ENCODE results near the gene ADA. TPM values are rescaled to one million over a fixed set of nuclear protein-coding genes. Genes with fewer than 3 reads are reported as not detected.

ADA gene
- total and polyA plus RNA-seq, 2 of the 13 experiments (the other 11 are each of a cell fraction or from before 2014, with no cell fraction given): 2.5 to 11.3 TPM

DNA sequence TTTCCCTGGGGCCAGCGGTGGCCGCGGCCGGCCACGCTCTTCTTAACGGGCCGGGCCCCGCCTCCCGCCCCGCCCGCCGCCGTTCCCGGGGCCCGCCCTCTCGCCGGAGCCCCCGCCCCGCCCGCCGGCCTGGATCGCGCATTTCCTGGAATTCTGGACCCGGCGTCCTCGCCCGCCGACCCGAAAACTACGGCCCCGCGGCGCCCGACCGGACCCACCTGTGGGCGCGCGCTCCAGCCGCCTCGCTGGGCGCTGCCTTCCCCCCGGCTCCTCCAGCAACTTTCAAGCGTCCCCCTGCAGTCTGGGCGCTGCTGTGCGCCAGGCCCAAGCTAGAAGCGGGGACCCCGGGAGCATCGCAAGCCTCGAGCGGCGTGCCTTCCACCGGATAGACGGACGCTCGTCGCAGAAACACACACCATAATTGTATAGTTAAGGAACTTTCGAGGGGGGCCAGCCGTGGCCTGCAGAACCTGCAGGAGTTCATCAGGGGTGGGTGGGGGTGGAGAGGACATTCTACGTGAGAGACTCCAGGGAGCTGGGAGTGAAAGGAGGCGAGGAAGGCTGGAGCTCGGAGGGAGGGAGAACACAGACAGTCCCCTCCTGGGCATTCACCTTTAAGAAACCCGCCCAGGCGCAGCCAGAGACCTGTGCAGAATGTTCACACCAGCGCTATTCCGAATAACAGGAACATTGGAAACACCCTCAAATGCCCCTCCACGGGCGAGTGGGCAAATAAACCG, at the start of gene ADA (continued):
- no peak for TF ChIP-seq GPN1 (CRISPR knock-in tag; IDR thresholded peaks at IDR 0.05; ENCODE audit: borderline replicate concordance)
- TF ChIP-seq MEIS2 (CRISPR knock-in tag; IDR thresholded peaks at IDR 0.05): no peak
- no peak for TF ChIP-seq NCOA5 (CRISPR knock-in tag; IDR thresholded peaks at IDR 0.05)
- TF ChIP-seq, protein P1, sequence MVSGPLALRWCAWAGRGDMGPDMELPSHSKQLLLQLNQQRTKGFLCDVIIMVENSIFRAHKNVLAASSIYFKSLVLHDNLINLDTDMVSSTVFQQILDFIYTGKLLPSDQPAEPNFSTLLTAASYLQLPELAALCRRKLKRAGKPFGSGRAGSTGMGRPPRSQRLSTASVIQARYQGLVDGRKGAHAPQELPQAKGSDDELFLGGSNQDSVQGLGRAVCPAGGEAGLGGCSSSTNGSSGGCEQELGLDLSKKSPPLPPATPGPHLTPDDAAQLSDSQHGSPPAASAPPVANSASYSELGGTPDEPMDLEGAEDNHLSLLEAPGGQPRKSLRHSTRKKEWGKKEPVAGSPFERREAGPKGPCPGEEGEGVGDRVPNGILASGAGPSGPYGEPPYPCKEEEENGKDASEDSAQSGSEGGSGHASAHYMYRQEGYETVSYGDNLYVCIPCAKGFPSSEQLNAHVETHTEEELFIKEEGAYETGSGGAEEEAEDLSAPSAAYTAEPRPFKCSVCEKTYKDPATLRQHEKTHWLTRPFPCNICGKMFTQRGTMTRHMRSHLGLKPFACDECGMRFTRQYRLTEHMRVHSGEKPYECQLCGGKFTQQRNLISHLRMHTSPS (CRISPR knock-in tag; IDR thresholded peaks at IDR 0.05; ENCODE audit: low read depth): no peak
- TF ChIP-seq ZNF44 (CRISPR knock-in tag; IDR thresholded peaks at IDR 0.05): no peak
- no peak for TF ChIP-seq NFKB2 (CRISPR knock-in tag; IDR thresholded peaks at IDR 0.05; ENCODE audit: borderline replicate concordance)
- TF ChIP-seq, protein P2, sequence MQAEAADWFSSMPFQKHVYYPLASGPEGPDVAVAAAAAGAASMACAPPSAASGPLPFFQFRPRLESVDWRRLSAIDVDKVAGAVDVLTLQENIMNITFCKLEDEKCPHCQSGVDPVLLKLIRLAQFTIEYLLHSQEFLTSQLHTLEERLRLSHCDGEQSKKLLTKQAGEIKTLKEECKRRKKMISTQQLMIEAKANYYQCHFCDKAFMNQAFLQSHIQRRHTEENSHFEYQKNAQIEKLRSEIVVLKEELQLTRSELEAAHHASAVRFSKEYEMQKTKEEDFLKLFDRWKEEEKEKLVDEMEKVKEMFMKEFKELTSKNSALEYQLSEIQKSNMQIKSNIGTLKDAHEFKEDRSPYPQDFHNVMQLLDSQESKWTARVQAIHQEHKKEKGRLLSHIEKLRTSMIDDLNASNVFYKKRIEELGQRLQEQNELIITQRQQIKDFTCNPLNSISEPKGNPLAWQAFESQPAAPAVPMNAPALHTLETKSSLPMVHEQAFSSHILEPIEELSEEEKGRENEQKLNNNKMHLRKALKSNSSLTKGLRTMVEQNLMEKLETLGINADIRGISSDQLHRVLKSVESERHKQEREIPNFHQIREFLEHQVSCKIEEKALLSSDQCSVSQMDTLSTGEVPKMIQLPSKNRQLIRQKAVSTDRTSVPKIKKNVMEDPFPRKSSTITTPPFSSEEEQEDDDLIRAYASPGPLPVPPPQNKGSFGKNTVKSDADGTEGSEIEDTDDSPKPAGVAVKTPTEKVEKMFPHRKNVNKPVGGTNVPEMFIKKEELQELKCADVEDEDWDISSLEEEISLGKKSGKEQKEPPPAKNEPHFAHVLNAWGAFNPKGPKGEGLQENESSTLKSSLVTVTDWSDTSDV (CRISPR knock-in tag; IDR thresholded peaks at IDR 0.05): no peak; the same call in 1 of the 2 replicates
- TF ChIP-seq JUND (CRISPR knock-in tag; IDR thresholded peaks at IDR 0.05): no peak
- no peak; the same call in 1 of the 2 replicates for TF ChIP-seq ISL2 (CRISPR knock-in tag; IDR thresholded peaks at IDR 0.05)
- TF ChIP-seq ZNF24 (IDR thresholded peaks at IDR 0.05): no peak
- no peak for TF ChIP-seq ZBTB42 (CRISPR knock-in tag; IDR thresholded peaks at IDR 0.05)
- no peak for TF ChIP-seq SSRP1 (CRISPR knock-in tag; IDR thresholded peaks at IDR 0.05)
- TF ChIP-seq BORCS8-MEF2B (CRISPR knock-in tag; IDR thresholded peaks at IDR 0.05): peak; percentile 80; the same call in 1 of the 2 replicates
- TF ChIP-seq ZNF768 (CRISPR knock-in tag; IDR thresholded peaks at IDR 0.05): peak; percentile 42; the same call in 1 of the 2 replicates
- peak; percentile 31; the same call in 1 of the 2 replicates for TF ChIP-seq ZNF280D (CRISPR knock-in tag; IDR thresholded peaks at IDR 0.05)
- no peak for TF ChIP-seq EED (CRISPR knock-in tag; IDR thresholded peaks at IDR 0.05)
- TF ChIP-seq TBX3 (IDR thresholded peaks at IDR 0.05; ENCODE audit: borderline replicate concordance): no peak
- TF ChIP-seq, protein P3, sequence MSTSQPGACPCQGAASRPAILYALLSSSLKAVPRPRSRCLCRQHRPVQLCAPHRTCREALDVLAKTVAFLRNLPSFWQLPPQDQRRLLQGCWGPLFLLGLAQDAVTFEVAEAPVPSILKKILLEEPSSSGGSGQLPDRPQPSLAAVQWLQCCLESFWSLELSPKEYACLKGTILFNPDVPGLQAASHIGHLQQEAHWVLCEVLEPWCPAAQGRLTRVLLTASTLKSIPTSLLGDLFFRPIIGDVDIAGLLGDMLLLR (CRISPR knock-in tag; IDR thresholded peaks at IDR 0.05): no peak
- no peak for TF ChIP-seq ZFP41 (CRISPR knock-in tag; IDR thresholded peaks at IDR 0.05; ENCODE audit: borderline replicate concordance)
- TF ChIP-seq NR2F2 (IDR thresholded peaks at IDR 0.05; ENCODE audit: borderline replicate concordance, low read depth): no peak
- TF ChIP-seq ZSCAN12 (CRISPR knock-in tag; IDR thresholded peaks at IDR 0.05): no peak
- TF ChIP-seq SNRNP70 (IDR thresholded peaks at IDR 0.05; ENCODE audit: low read depth, low read length): no peak
- TF ChIP-seq EHMT2 (IDR thresholded peaks at IDR 0.05; ENCODE audit: borderline replicate concordance, low read depth, low read length): no peak

Measured in HepG2 (cell line).